Measurements from ENCODE around the gene PGGT1B. TPM values are rescaled to one million over a fixed set of nuclear protein-coding genes. Genes with fewer than 3 reads are reported as not detected.

The PGGT1B gene
- total and polyA plus RNA-seq, 2 of the 8 experiments (the other 6 are each of a cell fraction or from before 2014, with no cell fraction given) = 1.9 to 43.1 TPM

DNA sequence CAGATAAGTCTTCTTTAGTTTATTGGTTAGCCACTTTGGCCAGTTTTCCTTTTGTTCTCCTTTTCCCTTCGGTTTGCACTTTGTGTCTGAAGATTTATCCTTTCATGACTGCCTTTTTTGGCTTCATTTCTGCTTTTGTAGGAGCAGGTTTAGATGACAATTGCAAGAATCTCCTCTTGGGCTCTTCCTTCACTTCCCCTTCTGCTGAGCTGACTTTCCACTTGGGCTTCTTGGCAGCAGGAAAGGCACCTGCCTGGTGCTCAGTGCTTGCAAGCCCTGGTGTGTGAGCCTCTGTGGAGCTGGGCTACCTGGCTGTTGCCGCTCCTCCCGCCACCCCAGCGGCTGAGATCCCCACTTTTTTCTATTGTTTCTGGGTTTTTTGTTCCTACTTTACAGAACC, 26.4 kb upstream of the PGGT1B start (continued):
- TF ChIP-seq, protein P1, sequence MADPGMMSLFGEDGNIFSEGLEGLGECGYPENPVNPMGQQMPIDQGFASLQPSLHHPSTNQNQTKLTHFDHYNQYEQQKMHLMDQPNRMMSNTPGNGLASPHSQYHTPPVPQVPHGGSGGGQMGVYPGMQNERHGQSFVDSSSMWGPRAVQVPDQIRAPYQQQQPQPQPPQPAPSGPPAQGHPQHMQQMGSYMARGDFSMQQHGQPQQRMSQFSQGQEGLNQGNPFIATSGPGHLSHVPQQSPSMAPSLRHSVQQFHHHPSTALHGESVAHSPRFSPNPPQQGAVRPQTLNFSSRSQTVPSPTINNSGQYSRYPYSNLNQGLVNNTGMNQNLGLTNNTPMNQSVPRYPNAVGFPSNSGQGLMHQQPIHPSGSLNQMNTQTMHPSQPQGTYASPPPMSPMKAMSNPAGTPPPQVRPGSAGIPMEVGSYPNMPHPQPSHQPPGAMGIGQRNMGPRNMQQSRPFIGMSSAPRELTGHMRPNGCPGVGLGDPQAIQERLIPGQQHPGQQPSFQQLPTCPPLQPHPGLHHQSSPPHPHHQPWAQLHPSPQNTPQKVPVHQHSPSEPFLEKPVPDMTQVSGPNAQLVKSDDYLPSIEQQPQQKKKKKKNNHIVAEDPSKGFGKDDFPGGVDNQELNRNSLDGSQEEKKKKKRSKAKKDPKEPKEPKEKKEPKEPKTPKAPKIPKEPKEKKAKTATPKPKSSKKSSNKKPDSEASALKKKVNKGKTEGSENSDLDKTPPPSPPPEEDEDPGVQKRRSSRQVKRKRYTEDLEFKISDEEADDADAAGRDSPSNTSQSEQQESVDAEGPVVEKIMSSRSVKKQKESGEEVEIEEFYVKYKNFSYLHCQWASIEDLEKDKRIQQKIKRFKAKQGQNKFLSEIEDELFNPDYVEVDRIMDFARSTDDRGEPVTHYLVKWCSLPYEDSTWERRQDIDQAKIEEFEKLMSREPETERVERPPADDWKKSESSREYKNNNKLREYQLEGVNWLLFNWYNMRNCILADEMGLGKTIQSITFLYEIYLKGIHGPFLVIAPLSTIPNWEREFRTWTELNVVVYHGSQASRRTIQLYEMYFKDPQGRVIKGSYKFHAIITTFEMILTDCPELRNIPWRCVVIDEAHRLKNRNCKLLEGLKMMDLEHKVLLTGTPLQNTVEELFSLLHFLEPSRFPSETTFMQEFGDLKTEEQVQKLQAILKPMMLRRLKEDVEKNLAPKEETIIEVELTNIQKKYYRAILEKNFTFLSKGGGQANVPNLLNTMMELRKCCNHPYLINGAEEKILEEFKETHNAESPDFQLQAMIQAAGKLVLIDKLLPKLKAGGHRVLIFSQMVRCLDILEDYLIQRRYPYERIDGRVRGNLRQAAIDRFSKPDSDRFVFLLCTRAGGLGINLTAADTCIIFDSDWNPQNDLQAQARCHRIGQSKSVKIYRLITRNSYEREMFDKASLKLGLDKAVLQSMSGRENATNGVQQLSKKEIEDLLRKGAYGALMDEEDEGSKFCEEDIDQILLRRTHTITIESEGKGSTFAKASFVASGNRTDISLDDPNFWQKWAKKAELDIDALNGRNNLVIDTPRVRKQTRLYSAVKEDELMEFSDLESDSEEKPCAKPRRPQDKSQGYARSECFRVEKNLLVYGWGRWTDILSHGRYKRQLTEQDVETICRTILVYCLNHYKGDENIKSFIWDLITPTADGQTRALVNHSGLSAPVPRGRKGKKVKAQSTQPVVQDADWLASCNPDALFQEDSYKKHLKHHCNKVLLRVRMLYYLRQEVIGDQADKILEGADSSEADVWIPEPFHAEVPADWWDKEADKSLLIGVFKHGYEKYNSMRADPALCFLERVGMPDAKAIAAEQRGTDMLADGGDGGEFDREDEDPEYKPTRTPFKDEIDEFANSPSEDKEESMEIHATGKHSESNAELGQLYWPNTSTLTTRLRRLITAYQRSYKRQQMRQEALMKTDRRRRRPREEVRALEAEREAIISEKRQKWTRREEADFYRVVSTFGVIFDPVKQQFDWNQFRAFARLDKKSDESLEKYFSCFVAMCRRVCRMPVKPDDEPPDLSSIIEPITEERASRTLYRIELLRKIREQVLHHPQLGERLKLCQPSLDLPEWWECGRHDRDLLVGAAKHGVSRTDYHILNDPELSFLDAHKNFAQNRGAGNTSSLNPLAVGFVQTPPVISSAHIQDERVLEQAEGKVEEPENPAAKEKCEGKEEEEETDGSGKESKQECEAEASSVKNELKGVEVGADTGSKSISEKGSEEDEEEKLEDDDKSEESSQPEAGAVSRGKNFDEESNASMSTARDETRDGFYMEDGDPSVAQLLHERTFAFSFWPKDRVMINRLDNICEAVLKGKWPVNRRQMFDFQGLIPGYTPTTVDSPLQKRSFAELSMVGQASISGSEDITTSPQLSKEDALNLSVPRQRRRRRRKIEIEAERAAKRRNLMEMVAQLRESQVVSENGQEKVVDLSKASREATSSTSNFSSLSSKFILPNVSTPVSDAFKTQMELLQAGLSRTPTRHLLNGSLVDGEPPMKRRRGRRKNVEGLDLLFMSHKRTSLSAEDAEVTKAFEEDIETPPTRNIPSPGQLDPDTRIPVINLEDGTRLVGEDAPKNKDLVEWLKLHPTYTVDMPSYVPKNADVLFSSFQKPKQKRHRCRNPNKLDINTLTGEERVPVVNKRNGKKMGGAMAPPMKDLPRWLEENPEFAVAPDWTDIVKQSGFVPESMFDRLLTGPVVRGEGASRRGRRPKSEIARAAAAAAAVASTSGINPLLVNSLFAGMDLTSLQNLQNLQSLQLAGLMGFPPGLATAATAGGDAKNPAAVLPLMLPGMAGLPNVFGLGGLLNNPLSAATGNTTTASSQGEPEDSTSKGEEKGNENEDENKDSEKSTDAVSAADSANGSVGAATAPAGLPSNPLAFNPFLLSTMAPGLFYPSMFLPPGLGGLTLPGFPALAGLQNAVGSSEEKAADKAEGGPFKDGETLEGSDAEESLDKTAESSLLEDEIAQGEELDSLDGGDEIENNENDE (IDR thresholded peaks at IDR 0.05; ENCODE audit: insufficient replicate concordance, low read length) = no peak
- TF ChIP-seq POU5F1 (IDR thresholded peaks at IDR 0.05; ENCODE audit: low read depth, low read length) (no peak), RBBP5 (IDR thresholded peaks at IDR 0.05; ENCODE audit: borderline replicate concordance, low read depth, low read length) (no peak), TAF1 (IDR thresholded peaks at IDR 0.05; ENCODE audit: low read depth, low read length) (no peak)

Data from H1 (cell line).